Cardiac muscle cell (in vitro differentiated cells and primary cell): ENCODE data around the gene SYNPO2. TPM values are rescaled to one million over a fixed set of nuclear protein-coding genes. Genes with fewer than 3 reads are reported as not detected.
A peak's percentile ranks its signal among the peaks of the same experiment; 100 is the strongest.

Experiments used
- DNase-seq, 2 donors: peaks; one replicate each; pipeline versions ENCODE4 v3.0.0 to v3.0.0-alpha.2; 2010 to 2017; ENCODE audit warnings: low read depth in 1 of 2, low spot score in 1 of 2
- H3K27ac ChIP-seq: fragments of 200-600 bp; sonication (generic); 2 replicates; pipeline ENCODE4 v1.5.1; 2016
- H3K27me3 ChIP-seq: fragments of 200-600 bp; sonication (generic); 2 replicates; pipeline ENCODE4 v1.6.0; 2016; ENCODE audit warnings: control low read depth
- H3K36me3 ChIP-seq: fragments of 200-600 bp; sonication (generic); 2 replicates; pipeline ENCODE4 v1.5.1; 2016; ENCODE audit warnings: control low read depth
- H3K4me1 ChIP-seq: fragments of 200-600 bp; sonication (generic); 2 replicates; pipeline ENCODE4 v1.8.1; 2017; ENCODE audit warnings: low read depth, mild to moderate bottlenecking, mixed run types
- H3K4me3 ChIP-seq: fragments of 200-600 bp; sonication (generic); 2 replicates; pipeline ENCODE4 v1.5.1; 2016; ENCODE audit warnings: mild to moderate bottlenecking
- H3K9me3 ChIP-seq: fragments of 200-600 bp; sonication (generic); 2 replicates; pipeline ENCODE4 v1.5.1; 2017; ENCODE audit warnings: low read depth, mild to moderate bottlenecking, control low read depth
- CTCF ChIP-seq: IDR thresholded peaks from 2 replicates; pipeline ENCODE4 v1.5.1; 2012; ENCODE audit warnings: low read depth, mild to moderate bottlenecking, low read length
- polyA plus RNA-seq: library from polyadenylated mRNA; unstranded; fragments of >200 nt; fragmentation: Nextera tagmentation; extraction: Ambion mirVana; gene quantifications from 2 replicates; pipeline ENCODE4 v1.2.1, GENCODE V29; 2016
- total RNA-seq: library from RNA; depleted of rRNA; stranded (reverse); fragments of >200 nt; gene quantifications from 2 replicates; pipeline ENCODE4 v1.2.3, GENCODE V29; 2016

Gene SYNPO2
- total and polyA plus RNA-seq, 2 experiments from 2014 or later: 14.7 to 35.6 TPM

GRCh38 chr4:118935819-118936218, 47.2 kb downstream of the SYNPO2 start:
- H3K27ac ChIP-seq: no peak overlapping the region
- H3K4me3 ChIP-seq: no peak overlapping the region
- H3K9me3 ChIP-seq: no peaks in the 10 kb centered on the region
- TF ChIP-seq CTCF: no peak
- H3K27me3 ChIP-seq: no peaks in the 10 kb centered on the region
- peaks cover 3% of the 10 kb centered on the region for H3K4me1 ChIP-seq
- H3K36me3 ChIP-seq: no peaks in the 10 kb centered on the region
- DNase-seq: no peak

- no peak for DNase-seq
- Histone ChIP-seq H3K4me3 (no peak overlapping the region), H3K27me3 (no peaks in the 10 kb centered on the region), H3K36me3 (no peaks in the 10 kb centered on the region), H3K27ac (no peak overlapping the region), H3K4me1 (peaks cover 3% of the 10 kb centered on the region), H3K9me3 (no peaks in the 10 kb centered on the region)
- TF ChIP-seq CTCF: no peak
Measured at GRCh38 chr4:118936406-118936805, 47.8 kb downstream of the SYNPO2 start.

- peaks cover 3% of the 10 kb centered on the region for H3K4me1 ChIP-seq
Measured at GRCh38 chr4:118939169-118939783, 50.6 kb downstream of the SYNPO2 start.

GRCh38 chr4:118941149-118941548, 52.5 kb downstream of the SYNPO2 start:
- Histone ChIP-seq H3K4me1 (peaks cover 3% of the 10 kb centered on the region), H3K36me3 (no peaks in the 10 kb centered on the region), H3K9me3 (no peaks in the 10 kb centered on the region), H3K27me3 (no peaks in the 10 kb centered on the region), H3K4me3 (no peak overlapping the region), H3K27ac (no peak overlapping the region)
- TF ChIP-seq CTCF: no peak
- DNase-seq: peak in 1 of 2 donors; percentile 67

More at GRCh38 chr4:118939169-118939783, 50.6 kb downstream of the SYNPO2 start:
- no peaks in the 10 kb centered on the region for H3K36me3 ChIP-seq
- no peaks in the 10 kb centered on the region for H3K27me3 ChIP-seq
- DNase-seq: no peak
- no peak for TF ChIP-seq CTCF
- no peaks in the 10 kb centered on the region for H3K9me3 ChIP-seq
- no peak overlapping the region for H3K27ac ChIP-seq
- no peak overlapping the region for H3K4me3 ChIP-seq

GRCh38 chr4:118941799-118942198, 53.1 kb downstream of the SYNPO2 start:
- DNase-seq: peak in 1 of 2 donors; percentile 41
- no peak overlapping the region for H3K4me3 ChIP-seq
- peaks cover 3% of the 10 kb centered on the region for H3K4me1 ChIP-seq
- no peaks in the 10 kb centered on the region for H3K9me3 ChIP-seq
- peak overlapping the region; percentile 51 for H3K27ac ChIP-seq
- H3K27me3 ChIP-seq: no peaks in the 10 kb centered on the region
- H3K36me3 ChIP-seq: no peaks in the 10 kb centered on the region
- no peak for TF ChIP-seq CTCF
